Hematopoietic multipotent progenitor cell treated with erythropoietin and hydrocortisone succinate and interleukin-3 and kit ligand, for 17 days (in vitro differentiated cells): ENCODE measurements around the gene FXYD4.
"Not testable (repeated sequence)": the region's sequence is repeated elsewhere in the genome, so short reads cannot be mapped to it uniquely, and the experiment has no call there.

Experiments used
- DNase-seq: peaks from one replicate; pipeline ENCODE4 v3.0.0-alpha.2; 2015; ENCODE audit warnings: low spot score

The FXYD4 gene, protein sequence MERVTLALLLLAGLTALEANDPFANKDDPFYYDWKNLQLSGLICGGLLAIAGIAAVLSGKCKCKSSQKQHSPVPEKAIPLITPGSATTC

DNA sequence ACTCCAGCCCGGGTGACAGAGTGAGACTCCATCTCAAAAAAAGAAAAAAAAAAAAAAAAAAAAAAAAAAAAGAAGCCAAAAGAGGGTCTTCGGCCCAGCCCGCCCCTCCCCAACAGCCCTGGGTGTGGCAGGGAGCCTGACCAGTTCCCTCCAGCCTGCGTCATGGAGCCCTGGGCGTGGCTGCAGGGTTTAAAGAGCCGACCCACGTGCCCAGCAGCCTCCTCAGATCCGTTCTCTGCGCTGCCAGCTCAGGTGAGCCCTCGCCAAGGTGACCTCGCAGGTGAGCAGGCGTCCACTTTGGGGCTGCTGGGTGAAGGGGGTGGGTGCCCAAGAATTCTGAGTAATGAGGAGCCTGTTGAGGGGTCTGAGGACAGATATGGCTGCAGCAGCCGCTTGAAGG is at the start of gene FXYD4:
Gene FXYD4, plus strand, starts transcription at position 219 of the 400 bp plus-strand sequence. CDS start 2,111 bp downstream, outside the sequence.
- DNase-seq: no peak

DNA sequence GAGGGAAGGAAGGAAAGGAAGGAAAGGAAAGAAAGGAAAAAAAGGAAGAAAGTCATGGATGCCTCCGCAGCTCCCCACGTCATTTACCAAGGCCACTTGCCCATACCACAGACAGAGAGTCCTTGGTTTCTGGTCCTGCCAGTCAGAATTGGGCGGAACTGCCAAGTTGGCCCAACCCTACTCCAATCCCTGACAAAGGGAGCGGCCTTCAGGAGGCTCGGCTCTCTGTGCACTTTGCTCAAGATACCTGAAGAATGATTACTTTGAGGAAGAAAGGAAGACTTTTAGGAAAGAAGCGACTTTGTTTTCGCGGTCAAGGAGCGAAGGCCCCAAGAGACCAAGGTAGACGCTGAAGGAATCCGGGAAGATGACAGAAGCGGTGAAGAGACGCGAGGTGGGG is 49.1 kb upstream of the FXYD4 start:
- DNase-seq: no peak

DNA sequence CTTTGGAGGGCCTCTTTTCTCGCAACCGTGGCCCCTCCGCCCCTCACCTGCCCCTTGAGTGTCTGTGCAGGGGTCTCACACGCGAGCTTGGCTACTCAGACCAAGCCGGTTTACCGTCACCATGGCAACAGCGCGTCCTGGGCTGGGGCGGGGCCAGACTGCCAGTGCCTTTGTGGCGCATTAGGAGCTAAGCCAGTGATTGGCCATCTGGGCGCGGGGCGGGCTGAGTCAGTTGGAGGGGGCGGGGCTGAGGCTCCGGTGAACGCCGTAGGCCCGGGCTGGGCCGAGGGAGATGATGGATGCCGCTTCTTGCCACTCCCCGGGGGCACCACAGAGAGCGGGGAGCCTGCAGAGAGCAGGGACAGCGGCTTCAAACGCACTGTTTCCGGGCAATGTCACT is 48.7 kb upstream of the FXYD4 start:
- no peak for DNase-seq

DNA sequence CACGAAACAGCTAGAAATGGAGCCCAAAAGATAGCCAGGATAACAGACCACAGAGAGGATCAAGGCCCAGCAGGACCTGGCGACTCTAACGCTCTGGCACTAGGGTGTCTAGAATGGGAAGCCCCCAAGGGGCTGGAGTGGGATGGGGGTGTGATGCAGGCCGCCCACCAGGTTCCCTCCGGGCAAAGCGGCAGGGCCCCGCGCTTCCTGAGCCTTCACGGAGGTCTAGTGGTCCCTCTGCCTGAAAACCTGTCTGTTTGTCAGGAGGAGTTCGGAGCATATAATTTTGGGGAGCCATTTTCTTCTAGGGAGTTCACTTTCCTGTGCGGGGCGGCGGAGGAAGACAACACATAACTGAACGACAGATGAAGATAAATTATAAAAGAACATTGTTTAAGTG is 48.2 kb upstream of the FXYD4 start:
- no peak for DNase-seq

DNA sequence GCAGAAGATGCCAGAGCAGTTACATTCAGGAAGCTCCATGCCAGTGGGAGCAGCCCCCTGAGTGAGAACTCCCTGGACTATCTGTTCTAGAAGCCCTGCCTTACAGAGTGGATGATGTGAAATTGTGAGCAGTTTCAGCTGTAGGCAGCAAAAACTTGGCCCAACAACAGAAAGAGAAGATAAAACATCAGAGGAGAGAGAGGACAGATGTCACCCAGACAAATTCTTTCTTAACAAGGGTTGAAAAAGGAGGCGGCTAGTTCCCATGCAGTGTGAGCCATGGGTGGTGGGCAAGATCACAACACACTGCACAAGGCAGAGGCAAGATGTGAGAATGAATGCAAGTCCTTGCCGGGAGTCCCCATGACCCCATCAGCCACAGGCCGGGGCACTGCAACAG is 46.6 kb upstream of the FXYD4 start:
- DNase-seq: no peak

DNA sequence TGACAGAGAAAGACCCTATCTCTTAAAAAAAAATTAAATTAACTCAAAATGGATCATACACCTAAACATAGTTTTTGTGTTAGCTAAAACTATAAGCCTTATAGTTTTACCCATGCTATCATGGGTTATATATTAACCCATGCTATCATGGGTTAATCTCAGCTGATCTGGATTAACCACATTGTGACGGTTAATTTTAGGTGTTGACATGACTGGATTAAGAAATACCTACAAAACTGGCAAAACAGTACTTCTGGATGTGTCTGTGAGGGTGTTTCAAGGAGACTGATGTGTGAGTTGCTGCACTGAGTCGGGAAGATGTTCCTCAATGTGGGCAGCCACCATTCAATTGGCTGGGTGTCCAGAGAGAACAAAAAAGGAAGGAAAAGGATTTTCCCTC is 44.3 kb upstream of the FXYD4 start:
- DNase-seq: no peak

DNA sequence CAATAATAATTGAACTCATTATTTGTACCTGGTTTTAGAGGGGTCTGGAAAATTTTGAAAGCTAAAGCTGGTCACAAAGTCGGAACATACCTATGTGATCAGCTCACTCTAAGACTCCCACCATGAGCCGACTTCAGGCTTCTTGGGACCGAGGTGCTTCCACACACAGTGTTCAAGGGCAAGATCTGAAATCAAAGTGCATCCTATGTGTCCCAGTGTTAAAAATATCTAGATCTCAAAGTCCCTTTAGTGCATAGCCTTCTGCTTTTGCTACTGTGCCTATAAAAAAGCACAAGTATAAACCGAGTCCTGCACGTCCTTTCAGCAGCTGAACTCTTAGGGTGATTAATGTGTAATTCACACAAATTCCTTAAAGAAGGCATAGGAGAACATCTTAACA is 43.5 kb upstream of the FXYD4 start:
- no peak for DNase-seq

DNA sequence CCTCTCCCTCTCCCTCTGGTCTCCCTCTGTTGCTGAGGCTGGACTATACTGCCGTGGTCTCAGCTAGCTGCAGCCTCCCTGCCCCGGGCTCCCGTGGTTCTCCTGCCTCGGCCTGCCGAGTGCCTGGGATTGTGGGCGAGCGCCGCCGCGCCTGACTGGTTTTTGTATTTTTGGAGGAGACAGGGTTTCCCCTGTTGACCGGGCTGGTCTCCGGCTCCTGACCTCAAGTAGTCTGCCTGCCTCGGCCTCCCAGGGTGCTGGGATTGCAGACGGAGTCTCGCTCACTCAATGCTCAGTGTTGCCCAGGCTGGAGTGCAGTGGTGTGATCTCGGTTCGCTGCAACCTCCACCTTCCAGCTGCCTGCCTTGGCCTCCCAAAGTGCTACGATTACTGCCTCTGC is 42.6 kb upstream of the FXYD4 start:
- DNase-seq: not testable (repeated sequence)

DNA sequence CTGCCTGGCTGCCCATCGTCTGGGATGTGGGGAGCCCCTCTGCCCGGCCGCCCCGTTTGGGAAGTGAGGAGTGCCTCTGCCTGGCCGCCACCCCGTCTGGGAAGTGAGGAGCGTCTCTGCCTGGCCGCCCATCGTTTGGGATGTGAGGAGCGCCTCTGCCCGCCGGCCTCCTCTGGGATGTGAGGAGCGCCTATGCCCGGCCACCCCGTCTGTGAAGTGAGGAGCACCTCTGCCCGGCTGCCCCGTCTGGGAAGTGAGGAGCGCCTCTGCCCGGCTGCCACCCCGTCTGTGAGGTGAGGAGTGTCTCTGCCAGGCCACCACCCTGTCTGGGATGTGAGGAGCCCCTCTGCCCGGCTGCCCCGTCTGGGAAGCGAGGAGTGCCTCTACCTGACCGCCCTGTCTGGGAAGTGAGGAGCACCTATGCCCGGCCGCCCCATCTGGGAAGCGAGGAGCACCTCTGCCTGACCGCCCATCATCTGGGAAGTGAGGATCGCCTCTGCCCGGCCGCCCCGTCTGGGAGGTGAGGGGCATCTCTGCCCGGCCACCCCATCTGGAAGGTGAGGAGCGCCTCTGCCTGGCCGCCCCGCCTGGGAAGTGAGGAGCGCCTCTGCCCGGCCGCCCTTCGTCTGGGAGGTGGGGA is 42.1 kb upstream of the FXYD4 start:
- DNase-seq: not testable (repeated sequence)

DNA sequence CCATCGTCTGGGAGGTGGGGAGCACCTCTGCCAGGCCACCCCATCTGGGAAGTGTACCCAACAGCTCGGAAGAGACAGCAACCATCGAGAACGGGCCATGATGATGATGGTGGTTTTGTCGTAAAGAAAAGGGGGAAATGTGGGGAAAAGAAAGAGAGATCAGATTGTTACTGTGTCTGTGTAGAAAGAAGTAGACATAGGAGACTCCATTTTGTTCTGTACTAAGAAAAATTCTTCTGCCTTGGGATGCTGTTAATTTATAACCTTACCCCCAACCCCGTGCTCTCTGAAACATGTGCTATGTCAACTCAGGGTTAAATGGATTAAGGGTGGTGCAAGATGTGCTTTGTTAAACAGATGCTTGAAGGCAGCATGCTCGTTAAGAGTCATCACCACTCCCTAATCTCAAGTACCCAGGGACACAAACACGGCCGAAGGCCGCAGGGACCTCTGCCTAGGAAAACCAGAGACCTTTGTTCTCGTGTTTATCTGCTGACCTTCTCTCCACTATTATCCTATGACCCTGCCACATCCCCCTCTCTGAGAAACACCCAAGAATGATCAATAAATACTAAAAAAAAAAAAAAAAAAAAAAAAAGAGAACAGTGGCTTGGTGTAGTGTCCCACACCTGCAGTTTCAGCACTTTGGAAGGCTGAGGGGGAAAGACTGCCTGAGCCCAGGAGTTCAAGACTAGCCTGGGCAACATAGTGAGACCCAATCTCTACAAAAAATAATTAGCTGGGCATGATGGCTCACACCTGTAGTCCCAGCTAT is 41.2 kb upstream of the FXYD4 start:
- not testable (repeated sequence) for DNase-seq

DNA sequence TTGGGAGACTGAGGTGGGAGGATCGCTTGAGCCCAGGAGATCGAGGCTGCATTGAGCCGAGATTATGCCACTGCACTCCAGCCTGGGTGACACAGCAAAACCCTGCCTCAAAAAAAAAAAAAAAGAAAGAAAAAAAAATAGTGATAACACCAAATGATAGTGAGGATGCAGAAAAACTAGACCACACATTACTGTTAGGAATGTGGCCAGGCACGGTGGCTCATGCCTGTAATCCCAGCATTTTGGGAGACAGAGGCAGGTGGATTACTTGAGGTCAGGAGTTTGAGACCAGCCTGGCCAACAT is 40.7 kb upstream of the FXYD4 start:
- not testable (repeated sequence) for DNase-seq

DNA sequence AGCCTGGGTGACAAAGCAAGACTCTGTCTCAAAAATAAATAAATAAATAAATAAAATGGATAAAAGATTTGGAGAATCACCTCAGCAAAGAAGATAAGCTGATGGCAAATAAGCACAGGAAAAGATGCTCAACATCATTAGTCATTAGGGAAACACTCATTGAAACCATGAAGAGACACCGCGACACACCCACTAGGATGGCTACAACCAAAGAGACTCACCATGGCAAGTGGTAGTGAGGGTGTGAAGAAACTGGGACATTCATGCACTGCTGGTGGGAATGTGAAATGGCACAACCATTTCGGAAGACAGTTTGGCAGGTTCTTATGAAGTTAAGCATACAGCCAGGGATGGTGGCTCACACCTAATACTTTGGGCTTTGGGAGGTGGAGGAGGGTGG is 37.8 kb upstream of the FXYD4 start:
- DNase-seq: no peak

DNA sequence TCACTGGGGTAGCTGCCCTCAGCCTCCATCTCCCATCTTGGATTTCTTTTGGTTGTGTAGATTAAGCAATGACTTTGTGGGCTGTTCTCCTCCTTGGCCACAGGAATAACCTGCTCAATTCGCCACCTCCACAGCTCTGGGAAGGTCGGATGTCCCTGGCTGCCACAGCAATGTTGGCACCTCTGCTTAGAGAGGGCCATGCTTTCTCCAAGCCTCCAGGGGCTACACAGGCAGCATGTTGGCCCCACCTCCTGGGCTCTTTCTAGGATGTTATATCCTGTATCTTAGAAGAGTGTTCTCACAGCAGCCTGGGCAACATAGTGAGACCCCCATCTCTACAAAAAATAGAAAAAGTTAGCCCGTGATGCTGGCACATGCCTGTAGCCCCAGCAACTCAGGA is 35.4 kb upstream of the FXYD4 start:
- DNase-seq: no peak

DNA sequence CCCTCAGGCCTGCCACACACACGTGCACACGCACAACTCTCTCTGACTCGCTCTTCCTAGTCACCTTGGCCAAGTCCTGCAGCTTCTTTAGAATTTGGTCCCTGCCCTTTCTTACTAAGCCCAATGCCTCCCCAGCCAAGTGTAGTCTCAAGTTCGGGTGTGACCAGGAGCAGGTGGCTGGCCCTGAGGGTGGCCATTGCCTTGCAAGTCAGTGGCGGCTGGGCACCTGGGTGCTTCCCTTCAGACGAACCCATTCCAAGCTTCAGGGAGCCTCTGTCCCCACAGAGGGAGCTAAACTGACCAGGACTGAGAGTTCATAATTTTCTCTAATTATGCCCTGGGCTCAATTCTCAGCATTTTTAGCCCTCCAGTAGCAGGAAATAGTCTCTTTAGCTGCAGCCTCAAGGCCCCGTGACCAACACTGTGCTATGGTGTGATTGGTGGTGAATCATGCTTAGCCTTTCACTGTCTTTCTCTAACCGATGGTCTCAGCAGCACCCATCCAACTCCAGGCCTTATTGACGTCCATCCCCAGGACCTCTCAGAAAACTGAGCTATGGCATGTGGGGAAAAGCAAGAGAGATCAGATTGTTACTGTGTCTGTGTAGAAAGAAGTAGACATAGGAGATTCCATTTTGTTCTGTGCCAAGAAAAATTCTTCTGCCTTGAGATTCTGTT is 34.7 kb upstream of the FXYD4 start:
- no peak for DNase-seq

DNA sequence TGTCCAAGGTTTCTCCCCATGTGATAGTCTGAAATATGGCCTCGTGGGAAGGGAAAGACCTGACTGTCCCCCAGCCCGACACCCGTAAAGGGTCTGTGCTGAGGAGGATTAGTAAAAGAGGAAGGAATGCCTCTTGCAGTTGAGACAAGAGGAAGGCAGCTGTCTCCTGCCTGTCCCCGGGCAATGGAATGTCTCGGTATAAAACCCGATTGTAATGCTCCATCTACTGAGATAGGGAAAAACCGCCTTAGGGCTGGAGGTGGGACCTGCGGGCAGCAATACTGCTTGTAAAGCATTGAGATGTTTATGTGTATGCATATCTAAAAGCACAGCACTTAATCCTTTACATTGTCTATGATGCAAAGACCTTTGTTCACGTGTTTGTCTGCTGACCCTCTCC is 33.9 kb upstream of the FXYD4 start:
- DNase-seq: not testable (repeated sequence)

DNA sequence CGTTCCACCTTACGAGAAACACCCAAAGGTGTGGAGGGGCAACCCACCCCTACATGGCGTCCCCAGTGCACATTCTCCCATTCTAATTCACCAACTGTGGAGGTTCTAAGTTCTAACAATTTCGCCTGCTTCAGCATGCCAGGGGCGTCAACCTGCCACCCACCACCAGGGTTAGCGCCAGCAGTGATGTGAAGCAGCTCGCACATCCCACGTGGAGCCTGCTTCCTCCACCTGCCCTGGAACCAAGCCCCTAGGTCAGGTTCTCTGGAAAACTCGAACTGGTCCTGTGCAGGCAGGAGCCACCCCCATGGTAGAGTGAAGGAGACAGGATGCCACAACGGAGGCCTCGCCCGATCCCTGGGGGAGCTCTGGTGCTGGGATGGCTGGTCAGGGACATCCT is 33.3 kb upstream of the FXYD4 start:
- DNase-seq: no peak

DNA sequence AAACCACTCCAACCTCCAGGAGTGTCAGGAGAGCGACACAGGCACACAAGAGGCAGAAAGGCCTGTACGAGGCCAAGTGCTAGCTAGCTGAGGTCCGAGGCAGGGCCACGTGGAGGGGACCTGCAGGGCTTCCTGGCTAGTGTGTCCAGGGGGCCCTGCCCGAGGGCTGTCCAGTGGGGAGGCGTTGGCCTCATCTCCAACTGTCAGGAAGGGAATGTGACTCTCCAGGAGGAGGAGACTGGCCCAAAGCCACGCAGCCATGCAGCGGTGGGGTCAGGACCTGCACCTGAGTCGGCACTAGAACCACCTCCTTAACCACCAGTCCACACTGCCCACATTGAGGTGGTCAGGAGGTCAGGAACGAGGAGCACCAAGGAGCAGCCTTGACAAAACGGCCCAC is 32.3 kb upstream of the FXYD4 start:
- DNase-seq: no peak

DNA sequence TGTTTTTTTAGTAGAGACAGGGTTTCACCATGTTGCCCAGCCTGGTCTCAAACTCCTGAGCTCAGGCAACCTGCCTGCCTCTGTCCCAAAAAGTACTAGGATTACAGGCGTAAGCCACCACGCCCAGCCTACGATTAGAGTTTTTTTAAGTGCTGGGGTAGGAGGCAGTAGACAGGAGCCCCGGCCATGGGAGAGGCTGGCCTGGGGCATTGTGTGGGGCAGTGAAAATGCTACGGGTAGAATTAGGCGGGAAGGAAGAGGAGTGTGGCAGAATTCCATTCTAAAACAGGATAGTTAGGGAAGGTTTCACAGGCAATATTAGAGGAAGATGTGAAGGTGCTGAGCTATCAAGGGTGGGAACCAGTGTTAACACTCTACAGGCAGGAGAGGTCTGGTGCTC is 31.3 kb upstream of the FXYD4 start:
- no peak for DNase-seq

DNA sequence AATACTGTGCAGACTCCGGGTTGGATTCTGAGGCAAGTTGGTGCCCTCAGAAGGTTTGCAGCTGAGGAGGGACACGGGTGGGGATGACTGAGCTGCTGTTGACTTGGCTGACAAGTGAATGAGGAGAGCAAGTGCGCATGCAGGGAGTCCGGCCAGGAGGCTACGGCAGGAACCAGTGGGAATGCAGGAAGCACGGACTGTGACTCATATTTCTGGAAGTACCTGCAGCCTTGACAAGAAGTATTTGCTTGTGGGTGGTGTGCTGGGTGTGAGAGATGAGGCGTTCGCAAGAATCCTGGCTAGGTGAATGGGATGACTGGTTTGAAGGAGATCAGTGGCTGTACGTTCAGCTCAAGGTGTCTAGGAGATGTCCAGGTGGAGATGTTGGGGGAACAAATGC is 30.8 kb upstream of the FXYD4 start:
- DNase-seq: no peak

DNA sequence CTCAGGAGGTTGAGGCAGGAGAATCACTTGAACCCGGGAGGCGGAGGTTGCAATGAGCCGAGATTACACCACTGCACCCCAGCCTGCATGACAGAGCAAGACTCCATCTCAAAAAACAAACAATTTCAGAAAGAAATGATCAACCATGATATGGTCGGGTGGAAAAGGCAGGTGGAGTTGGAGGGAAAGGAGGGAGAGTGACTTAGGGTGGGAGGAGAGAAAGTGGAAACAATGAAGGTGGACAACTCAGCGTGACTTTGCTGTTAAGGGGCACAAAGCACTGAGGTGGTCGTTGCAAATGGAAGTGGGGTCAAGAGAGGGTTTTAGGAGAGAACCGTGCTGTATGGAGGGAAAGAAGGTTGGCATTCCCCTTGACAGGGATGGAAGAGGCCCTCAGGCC is 30.0 kb upstream of the FXYD4 start:
- DNase-seq: no peak

DNA sequence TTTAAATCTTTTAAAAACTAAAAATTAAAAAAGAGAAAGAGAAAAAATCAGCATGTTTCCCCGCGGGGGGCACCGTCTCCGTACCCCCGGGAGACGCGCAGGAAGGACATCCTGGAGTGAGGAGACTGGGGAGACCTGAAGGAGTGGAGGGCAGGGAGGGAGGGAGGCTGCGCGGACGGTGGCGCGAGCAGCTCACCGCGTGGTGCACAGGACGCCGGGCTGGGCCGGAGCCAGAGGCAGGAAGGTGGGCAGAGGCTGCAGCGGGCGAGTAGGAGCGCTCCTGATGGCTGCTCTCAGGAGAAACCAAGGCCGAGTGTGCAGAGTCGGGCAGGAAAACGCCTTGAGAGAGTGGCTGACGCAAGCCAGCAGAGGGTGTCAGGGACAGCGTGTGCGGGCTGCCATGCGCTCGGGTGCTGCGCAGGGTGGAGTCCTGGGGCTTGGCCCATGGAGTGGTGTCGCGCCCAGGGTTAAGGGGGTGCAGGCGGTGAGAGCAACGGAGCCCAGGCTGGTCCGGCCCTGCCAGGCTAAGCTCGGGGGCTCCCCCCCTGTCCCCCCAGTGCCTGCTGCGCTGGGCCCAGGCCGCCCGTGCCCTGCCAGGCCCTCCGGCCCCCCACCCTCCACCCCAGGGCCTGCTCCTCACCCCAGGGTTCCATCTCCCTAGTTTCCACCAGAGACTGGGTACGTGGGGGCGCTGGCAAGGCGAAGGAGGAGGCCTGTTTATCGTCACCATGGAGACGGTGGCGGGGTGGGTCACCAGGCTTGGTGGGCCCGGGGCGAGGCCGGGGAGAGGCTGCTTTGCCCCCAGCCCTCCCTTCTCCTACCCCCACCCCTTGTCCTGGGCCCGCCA is 28.9 kb upstream of the FXYD4 start:
- DNase-seq: no peak

DNA sequence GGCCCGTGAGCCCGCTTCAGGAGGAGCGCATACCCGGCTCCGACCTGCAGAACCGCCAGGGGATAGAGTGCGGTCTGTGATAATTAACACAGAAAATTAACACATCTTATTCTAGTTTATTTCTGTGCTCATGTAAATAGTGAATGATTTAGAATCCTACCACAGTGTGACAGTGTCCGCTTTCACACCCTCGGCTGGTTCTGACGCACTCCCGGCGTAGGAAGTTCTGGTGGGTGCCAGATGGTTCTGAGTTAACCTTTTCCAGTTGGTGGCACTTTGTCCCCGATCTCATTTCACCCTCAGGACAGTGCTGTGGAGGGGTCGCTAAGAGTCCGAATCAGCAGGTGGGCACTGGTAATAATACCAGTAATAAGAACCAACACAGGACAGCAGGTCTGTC is 28.3 kb upstream of the FXYD4 start:
- DNase-seq: no peak
